Adrenal gland (tissue), 12 donors: ENCODE results near the gene PLA2G4B. TPM values are rescaled to one million over a fixed set of nuclear protein-coding genes. Genes with fewer than 3 reads are reported as not detected.

ENCODE experiments used
- DNase-seq, 7 donors: peaks; one replicate each; pipeline ENCODE4 v3.0.0-alpha.2; 2019 to 2020
- H3K27ac ChIP-seq, 5 donors: fragments of 200-600 bp; sonication (generic) in 4 of 5; 1 replicate in 3 of 5; 2 replicates in 2 of 5; pipeline versions ENCODE4 v1.5.1 to v1.8.0; 2016 to 2020; ENCODE audit warnings: mild to moderate bottlenecking in 1 of 5
- H3K27me3 ChIP-seq: fragments of 200-600 bp; 2 replicates; pipeline ENCODE4 v1.8.0; 2021
- H3K36me3 ChIP-seq, 2 donors: fragments of 200-600 bp; replicated peaks in 1 of 2; 1 replicate in 1 of 2; 2 replicates in 1 of 2; pipeline versions ENCODE4 v1.5.1 to v1.8.0; 2018 to 2022
- H3K4me1 ChIP-seq, 2 donors: fragments of 200-600 bp; replicated peaks in 1 of 2; 1 replicate in 1 of 2; 2 replicates in 1 of 2; pipeline versions ENCODE4 v1.5.1 to v1.8.0; 2018 to 2021
- H3K4me3 ChIP-seq, 4 donors: fragments of 200-600 bp; sonication (generic) in 3 of 4; one replicate each; pipeline ENCODE4 v1.5.1; 2016 to 2018
- H3K9me3 ChIP-seq, 3 donors: fragments of 200-600 bp; sonication (generic) in 1 of 3; replicated peaks in 1 of 3; 1 replicate in 2 of 3; 2 replicates in 1 of 3; pipeline versions ENCODE4 v1.5.1 to v1.8.0; 2016 to 2021
- CTCF ChIP-seq, 6 experiments: fragments of 450-650 bp in 4 of 6; fragments of 200-600 bp in 2 of 6; sonication (generic) in 1 of 6; IDR thresholded peaks; 1 replicate in 5 of 6; 2 replicates in 1 of 6; pipeline versions ENCODE4 v1.5.1 to v1.8.0; 2016 to 2021; ENCODE audit warnings: antibody characterized with exemption in 6 of 6, mild to moderate bottlenecking in 2 of 6, moderate library complexity in 1 of 6
- POLR2A ChIP-seq, 2 donors: fragments of 450-650 bp; IDR thresholded peaks; one replicate each; pipeline ENCODE4 v1.6.1; 2017; ENCODE audit warnings: antibody characterized with exemption in 2 of 2, mild to moderate bottlenecking in 2 of 2, moderate library complexity in 1 of 2
- WGBS, 4 donors: extraction: QIAGEN DNeasy Blood & Tissue Kit in 2 of 4; methylation state at CpG; one replicate each; pipeline versions ENCODE4 v1.1.5 to v1.1.7; 2013 to 2017; 5-methylcytosine and 5-hydroxymethylcytosine counted together
- intact Hi-C, 2 donors: fragments of 100-400 bp; cut with DNase I; formaldehyde crosslinking; loops; one replicate each; pipeline versions ENCODE4 v1.14.1 to v1.15.0; 2022 to 2023
- polyA plus RNA-seq, 3 donors: library from polyadenylated mRNA; stranded (reverse); fragments of 200-250 nt in 2 of 3; fragments of 350-450 nt in 1 of 3; fragmentation: Illumina TruSeq in 1 of 3; extraction: RNeasy Lipid Tissue Mini Kit (QIAGEN cat#74804) in 1 of 3; gene quantifications; one replicate each; pipeline ENCODE4 v1.2.3, GENCODE V29; 2013 to 2014
- total RNA-seq, 9 donors: library from RNA; depleted of rRNA in 4 of 9; stranded (reverse); fragments of >200 nt in 4 of 9; fragments of 120-200 nt in 1 of 9; fragmentation: NEBNext Ultra II Directional in 1 of 9; extraction: Animal tissue kit (Norgen Biotek cat#: 25700) in 1 of 9; gene quantifications; one replicate each; pipeline versions ENCODE4 v1.1.0 to v1.2.4, GENCODE V29; 2013 to 2023
- donor health status: healthy with polysubstance abuse.
- donor health status: Bipolar disorder and iron deficiency.
- donor health status: DM: yes; HTN: yes; CAD: no.
- donor health status: DM: no; HTN: no; CAD: no.
- donor health status: DM: no; HTN: no; CAD: no.
- donor health status: DM: yes; HTN: yes; CAD: no.

Gene PLA2G4B
- total and polyA plus RNA-seq, 12 donors, result 0.35 to 26.4 (median 4.9) TPM

GRCh38 chr15:41879321-41879845 is 40.7 kb downstream of the PLA2G4B start:
- Histone ChIP-seq H3K4me3 (no peak overlapping the region), H3K4me1 (peaks cover 0 to 11% of the 10 kb centered on the region in 2 donors), H3K9me3 (no peaks in the 10 kb centered on the region), H3K36me3 (no peaks in the 10 kb centered on the region), H3K27ac (no peak overlapping the region), H3K27me3 (no peaks in the 10 kb centered on the region)
- 92 to 95% (median 93%) methylated on average over 9 to 10 of the region's 10 CpGs for WGBS, 4 donors
- TF ChIP-seq CTCF (IDR thresholded peaks at IDR 0.05) (no peak), POLR2A (IDR thresholded peaks at IDR 0.05) (no peak)
- intact Hi-C loops, result no loop called here
- DNase-seq, result no peak

GRCh38 chr15:41880156-41880877 is 41.7 kb downstream of the PLA2G4B start:
- intact Hi-C loops, result no loop called here
- H3K36me3 ChIP-seq, result no peaks in the 10 kb centered on the region
- no peak overlapping the region for H3K4me3 ChIP-seq
- TF ChIP-seq CTCF (IDR thresholded peaks at IDR 0.05), result no peak
- no peak for TF ChIP-seq POLR2A (IDR thresholded peaks at IDR 0.05)
- no peak for DNase-seq
- peaks cover 0 to 11% of the 10 kb centered on the region in 2 donors for H3K4me1 ChIP-seq
- H3K9me3 ChIP-seq, result no peaks in the 10 kb centered on the region
- H3K27ac ChIP-seq, result no peak overlapping the region
- WGBS, 4 donors, result 94 to 96% (median 95%) methylated on average over 5 to 10 of the region's 10 CpGs
- no peaks in the 10 kb centered on the region for H3K27me3 ChIP-seq

- intact Hi-C loops, result no loop called here
- peaks cover 0 to 11% of the 10 kb centered on the region in 2 donors for H3K4me1 ChIP-seq
- WGBS, 4 donors, result 89 to 93% (median 92%) methylated on average over 4 to 8 of the region's 8 CpGs
- DNase-seq, result no peak
- H3K9me3 ChIP-seq, result no peaks in the 10 kb centered on the region
- H3K36me3 ChIP-seq, result no peaks in the 10 kb centered on the region
- no peak overlapping the region for H3K4me3 ChIP-seq
- no peak overlapping the region for H3K27ac ChIP-seq
- no peaks in the 10 kb centered on the region for H3K27me3 ChIP-seq
- TF ChIP-seq POLR2A (IDR thresholded peaks at IDR 0.05), result no peak
- no peak for TF ChIP-seq CTCF (IDR thresholded peaks at IDR 0.05)
Measured at GRCh38 chr15:41881086-41881485, 42.4 kb downstream of the PLA2G4B start.

DNA sequence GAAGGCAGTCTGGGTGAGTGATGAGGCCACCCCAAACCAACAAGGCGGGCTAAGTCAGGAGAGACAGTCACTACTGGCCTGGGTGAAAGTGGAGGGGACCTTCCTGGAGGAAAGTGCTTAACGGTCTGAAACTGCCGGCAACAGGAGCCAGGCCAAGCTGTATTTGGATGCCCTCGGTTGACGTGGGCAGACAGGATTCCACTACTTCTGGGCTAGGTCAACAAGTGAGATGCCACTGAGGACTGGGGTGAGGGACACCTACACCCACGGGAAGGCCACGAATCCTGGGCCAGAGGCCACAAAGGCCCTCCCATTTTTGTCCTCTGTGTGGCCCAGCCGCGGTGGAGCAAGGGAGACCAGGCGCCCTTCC is 42.9 kb downstream of the PLA2G4B start:
- TF ChIP-seq CTCF (IDR thresholded peaks at IDR 0.05) (no peak), POLR2A (IDR thresholded peaks at IDR 0.05) (no peak)
- H3K4me1 ChIP-seq, result peaks cover 0 to 11% of the 10 kb centered on the region in 2 donors
- intact Hi-C loops, result no loop called here
- H3K4me3 ChIP-seq, result peak overlapping the region in 1 of 4 donors; percentile 13
- no peaks in the 10 kb centered on the region for H3K36me3 ChIP-seq
- DNase-seq, result no peak
- no peaks in the 10 kb centered on the region for H3K9me3 ChIP-seq
- WGBS, 4 donors, result 64 to 76% (median 68%) methylated on average over 5 to 10 of the region's 10 CpGs
- H3K27ac ChIP-seq, result no peak overlapping the region
- no peaks in the 10 kb centered on the region for H3K27me3 ChIP-seq
